ENCODE data around the gene ZNF366.
"Not testable (repeated sequence)": the region's sequence is repeated elsewhere in the genome, so short reads cannot be mapped to it uniquely, and the experiment has no call there.

ZNF366 gene

DNA sequence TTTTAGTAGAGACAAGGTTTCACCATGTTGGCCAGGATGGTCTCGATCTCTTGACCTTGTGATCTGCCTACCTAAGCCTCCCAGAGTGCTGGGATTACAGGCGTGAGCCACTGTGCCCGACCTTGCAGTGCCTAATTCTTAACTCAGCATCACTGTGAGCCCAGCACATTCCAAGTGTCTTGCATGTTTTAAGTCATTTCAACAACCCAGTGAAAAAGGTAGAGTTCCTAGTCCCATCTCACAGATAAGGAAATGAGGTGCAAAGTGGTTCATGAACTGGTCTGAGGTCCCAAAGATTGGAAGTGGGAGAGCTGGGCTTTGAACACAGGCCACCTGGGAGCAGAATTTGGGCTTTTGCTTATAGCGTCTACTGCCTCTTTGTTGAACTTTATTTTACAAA, 68.0 kb downstream of the ZNF366 start:
- no peak for DNase-seq (ENCODE audit: low read depth)

DNA sequence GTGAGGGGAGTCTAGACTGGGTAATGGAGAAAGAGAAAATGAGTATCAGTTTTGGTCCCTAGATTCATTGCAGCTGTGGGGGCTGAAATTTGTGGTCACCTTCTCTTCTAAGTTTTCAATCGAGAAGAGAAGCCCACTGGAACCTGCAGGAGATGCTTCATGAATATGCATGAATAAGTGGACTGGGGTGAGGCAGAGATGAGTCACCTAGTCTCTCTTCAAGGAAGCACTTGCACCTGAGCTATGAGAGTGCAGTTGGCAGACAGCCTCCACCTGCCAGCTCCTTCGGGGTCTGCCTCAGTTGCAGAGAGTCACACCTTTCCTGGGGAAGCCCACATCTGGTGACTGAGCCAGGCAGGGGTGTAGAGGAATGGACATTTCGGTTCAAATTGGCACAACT, 69.1 kb downstream of the ZNF366 start:
- peak; percentile 58 for DNase-seq (ENCODE audit: low read depth)

DNA sequence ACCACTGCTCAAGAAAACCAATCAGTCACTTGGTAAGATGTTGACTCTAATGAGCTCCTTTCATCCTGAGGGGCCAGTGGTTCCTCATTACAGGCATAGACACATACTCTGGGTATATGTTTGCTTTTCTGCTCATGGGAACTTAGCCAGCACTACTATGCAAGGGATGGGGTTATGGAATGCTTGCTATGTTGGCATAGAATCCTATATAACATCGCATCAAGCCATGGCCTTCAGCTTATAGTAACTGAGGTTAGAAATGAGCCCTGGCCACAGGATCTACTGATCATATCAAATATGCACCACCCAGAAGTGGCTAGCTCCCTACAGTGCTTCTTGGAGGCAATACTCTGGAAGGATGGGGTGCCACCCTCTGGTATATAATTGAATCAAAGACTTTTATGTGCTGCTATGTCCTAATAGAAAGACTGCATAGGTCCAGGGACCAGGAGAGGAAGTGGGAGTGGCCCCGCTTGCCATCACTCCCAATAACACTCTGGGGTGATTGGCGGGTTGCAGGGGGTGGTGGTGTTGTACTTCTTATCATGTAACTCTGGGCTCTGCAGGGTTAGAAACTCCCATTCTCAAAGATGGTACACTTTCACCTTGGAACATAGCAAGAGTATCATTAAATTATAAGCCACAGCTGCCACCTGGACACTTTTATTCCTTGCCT, 70.3 kb downstream of the ZNF366 start:
- DNase-seq (ENCODE audit: low read depth) = peak; percentile 8

- DNase-seq (ENCODE audit: low read depth) = no peak
These were observed 72.3 kb downstream of the ZNF366 start for GRCh38 chr5:72434781-72435437.

DNA sequence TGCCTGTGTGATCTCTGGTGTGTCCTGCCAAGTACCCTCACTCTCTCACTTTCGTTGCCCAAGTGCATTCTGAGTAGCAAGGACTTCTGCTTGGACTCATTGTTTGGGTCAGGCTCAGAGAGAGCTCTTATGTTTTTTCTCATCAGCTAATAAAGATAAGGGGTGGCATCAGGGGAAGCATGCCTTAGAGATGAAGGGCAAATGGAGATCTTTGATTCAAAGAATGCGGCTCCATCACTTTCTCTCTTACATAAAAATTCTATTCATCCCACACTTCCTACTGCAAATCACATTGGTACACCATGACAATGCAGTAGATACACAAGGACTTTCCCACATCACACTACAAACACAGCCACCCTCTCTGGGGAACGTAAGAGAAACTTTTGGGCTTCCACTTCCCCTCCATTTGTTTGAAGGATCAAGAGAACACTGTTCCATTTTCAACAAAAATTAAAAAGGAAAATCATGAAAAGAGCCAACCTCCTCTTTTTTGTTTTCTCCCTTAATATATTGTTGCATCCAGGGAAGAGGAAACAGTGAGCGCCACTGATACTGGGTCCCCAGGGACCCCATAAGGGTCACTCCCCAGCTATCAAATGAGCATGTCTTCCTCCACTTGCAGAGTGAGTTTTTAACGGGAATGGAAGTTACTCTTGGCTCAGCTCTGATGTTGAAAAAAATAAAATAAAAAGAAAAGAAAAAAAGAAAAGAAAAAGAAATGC, 73.0 kb downstream of the ZNF366 start:
- no peak for DNase-seq (ENCODE audit: low read depth)

- DNase-seq (ENCODE audit: low read depth) = no peak
These were observed 73.7 kb downstream of the ZNF366 start for GRCh38 chr5:72433522-72433921.

- DNase-seq (ENCODE audit: low read depth) = no peak
These were observed 78.5 kb downstream of the ZNF366 start for GRCh38 chr5:72428669-72429068.

DNA sequence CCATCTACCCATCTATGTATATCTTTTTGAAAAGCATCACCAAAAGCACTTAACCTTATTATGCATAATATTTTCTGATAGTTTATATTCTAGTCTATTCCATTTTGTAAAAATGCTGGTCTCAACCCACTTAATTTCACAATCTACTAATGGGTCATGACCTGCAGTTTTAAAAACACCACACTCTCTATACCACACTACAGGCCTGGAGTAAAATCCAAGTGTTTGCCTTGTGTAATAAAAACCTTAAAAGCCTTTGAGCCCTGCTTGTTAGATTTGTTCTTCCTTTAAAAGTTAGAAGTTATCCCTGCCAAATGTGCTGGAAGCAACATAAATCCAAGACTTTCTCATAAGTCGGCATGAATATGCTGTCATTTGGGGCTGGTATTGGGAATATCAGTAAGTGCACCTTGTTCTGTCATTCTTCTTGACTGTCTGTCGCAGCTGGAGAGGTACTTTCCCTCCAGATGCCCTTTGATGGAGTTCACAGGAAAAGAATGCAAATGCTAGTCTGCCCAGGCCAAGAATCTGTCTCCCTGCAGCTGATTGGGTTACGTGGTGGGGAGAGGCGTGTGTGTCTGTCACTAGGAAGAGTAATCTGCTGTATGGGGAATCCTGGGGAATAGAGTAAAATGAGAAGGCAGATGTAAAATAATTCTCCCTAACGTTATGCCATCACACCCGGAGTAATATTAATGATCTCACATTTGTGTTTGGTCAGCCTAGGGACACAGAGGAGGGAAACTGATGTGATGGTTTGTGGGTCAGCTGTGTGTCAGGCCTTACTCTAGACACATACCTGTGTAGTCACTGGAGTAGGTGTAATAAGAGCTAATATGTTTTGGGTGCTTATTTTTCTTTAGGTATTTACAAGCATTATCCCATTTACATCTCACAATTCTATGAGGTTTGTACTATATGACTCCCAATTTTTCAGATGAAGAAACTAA, 79.4 kb downstream of the ZNF366 start:
- no peak for DNase-seq (ENCODE audit: low read depth)

DNA sequence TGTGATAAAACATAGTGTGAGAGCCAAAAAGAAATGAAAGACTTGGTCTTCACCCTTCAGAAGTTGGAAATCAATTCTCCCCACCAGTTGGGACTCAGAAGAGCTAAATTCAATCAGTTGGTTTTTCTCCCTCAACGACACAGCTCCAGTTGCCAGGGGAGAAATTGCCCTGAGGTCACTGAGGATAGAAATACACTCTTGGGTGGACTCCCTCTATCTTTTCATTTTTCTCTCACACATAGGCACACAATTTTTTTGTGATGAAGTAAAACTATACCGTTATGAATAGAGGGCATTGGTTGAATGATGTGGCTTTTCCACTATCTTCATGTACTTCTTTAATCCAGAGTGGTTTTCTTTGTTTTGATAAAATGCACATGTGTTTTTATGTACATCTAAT, 80.2 kb downstream of the ZNF366 start:
- DNase-seq (ENCODE audit: low read depth) = no peak

GRCh38 chr5:72426019-72426418, 81.2 kb downstream of the ZNF366 start:
- DNase-seq (ENCODE audit: low read depth) = no peak

GRCh38 chr5:72418271-72418670, 88.9 kb downstream of the ZNF366 start:
- no peak for DNase-seq (ENCODE audit: low read depth)

- no peak for DNase-seq (ENCODE audit: low read depth)
These were observed 89.7 kb downstream of the ZNF366 start for GRCh38 chr5:72417333-72418062.

DNA sequence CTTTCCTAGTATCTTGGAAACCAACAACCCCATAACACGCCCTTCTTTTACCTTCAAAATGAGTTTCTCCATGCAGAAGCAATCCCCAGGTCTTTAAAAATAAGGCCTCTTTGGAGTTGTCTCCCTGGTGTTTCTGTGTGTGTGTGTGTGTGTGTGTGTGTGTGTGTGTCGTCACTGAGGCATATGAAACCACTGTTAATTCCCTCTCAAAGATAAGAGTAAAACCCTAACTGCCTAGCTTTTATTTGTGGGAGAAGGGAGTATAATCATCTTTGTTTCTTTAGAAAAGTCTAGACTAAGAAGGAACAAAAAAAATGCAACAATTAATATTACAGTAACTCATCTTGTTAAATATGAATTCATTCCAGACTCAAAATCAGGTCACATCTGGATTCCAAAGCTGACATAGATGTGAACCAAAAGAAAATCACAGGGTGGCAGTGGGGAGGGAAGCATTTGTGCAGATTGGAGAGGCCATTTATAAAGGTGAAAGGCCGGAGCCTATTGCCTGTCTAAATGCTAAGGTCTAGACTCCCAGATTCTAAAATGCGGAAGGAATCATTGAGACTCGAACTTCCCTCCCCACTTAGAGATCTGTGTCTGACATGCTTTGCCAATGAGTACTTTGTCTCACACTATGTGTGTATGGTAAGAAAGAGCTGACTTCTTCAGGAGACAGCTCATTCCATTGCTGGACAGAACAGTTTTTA, 91.4 kb downstream of the ZNF366 start:
- no peak for DNase-seq (ENCODE audit: low read depth)

DNA sequence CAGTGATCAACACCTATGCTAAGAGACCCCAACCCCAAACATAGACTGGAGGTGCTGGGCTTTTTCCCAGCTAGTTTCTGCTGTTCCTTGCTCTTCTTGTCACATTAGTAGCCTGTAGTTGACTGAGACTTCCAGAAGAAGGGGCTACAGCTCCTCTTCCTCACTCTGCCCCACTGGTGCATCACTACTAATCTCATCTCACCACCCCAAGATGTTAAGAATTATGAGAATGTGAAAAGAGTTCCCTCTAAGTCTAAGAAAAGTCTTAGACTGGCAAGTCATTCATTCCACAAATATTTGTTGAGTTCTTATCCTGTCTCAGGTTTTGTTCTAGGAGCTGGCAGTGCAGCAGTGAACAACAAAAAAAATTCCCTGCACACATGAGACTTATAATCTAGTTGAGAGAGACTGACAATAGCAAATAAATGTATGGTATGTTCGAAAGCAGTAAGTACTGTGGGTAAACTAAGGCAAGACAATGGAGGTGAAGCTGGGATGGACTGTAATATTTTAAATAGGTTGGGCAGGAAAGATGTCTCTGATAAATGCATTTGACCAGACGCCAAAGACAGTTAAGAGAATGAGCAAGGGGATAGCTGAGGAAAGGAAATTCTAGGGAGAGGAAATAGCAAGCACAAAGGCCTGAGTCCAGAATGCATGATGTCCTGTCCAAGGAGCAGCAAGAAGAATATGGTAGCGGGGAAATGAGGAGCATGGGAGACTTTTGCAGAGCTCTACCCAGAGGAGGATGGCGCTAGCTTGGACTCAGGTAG, 94.7 kb downstream of the ZNF366 start:
- peak; percentile 47 for DNase-seq (ENCODE audit: low read depth)

GRCh38 chr5:72410688-72411295, 96.4 kb downstream of the ZNF366 start:
- peak; percentile 68 for DNase-seq (ENCODE audit: low read depth)

GRCh38 chr5:72408603-72409002, 98.6 kb downstream of the ZNF366 start:
- DNase-seq (ENCODE audit: low read depth) = no peak

DNA sequence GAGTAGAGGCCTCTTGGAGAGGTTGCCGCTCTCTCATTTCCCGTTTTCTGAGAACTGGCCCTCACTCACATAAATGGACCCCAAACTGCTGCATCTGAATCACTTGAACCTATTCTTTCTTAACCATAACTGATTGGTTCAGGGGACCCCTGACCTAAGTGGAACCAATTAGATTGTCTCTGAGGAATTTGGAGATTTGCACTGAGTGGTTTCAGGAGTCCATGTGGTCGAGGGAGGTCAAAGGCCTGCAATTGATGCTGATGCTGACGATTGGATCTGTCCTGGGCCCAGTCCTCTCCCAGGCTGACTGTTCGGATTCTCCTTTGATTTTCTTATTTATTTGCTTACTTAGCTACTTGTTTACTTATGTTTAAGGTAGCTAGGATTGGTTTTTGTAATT, 99.1 kb downstream of the ZNF366 start:
- no peak for DNase-seq (ENCODE audit: low read depth)

- DNase-seq (ENCODE audit: low read depth) = peak; percentile 74
These were observed 99.7 kb downstream of the ZNF366 start for GRCh38 chr5:72407541-72407940.

DNA sequence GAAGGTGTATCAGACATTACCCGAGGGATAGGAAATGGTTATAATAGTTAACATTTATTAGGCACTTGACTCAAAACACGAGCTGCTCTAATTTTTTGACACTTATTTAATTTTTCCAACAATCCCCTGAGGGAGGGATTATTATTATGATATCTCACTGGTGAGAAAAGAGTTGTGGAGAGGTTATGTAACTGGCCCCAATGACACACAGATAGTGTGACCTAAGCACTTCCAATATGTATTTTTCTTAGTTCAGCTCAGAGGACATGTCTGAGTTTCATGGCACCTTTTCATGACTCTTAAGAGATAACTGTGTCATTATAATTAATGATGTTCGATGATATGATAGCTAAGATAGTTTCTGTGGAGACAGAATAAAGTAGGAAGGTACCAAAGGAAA, 100.1 kb downstream of the ZNF366 start:
- DNase-seq (ENCODE audit: low read depth) = no peak

DNA sequence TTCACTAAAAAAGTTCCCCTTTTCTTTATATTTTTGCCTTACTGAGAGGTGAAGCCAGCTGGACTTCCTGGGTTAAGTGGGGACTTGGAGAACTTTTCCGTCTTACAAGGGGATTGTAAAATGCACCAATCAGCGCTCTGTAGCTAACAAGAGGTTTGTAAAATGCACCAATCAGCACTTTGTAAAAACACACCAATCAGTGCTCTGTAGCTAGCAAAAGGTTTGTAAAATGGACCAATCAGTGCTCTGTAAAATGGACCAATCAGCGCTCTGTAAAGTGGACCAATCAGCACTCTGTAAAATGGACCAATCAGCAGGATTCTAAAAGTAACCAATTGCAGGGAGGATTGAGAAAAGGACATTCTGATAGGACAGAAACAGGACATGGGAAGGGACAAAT, 102.4 kb downstream of the ZNF366 start:
- DNase-seq (ENCODE audit: low read depth) = not testable (repeated sequence)

All from ELR (cell line).